ENCODE results near the gene BORCS8.

- no peak for TF ChIP-seq ZNF280D (CRISPR knock-in tag; IDR thresholded peaks at IDR 0.05)
- TF ChIP-seq ZSCAN9 (CRISPR knock-in tag; IDR thresholded peaks at IDR 0.05; ENCODE audit: borderline replicate concordance) = no peak
- no peak for TF ChIP-seq ZNF431 (CRISPR knock-in tag; IDR thresholded peaks at IDR 0.05; ENCODE audit: borderline replicate concordance, low read depth)
- TF ChIP-seq CTCF (CRISPR knock-in tag; IDR thresholded peaks at IDR 0.05) = no peak
- TF ChIP-seq RELA (CRISPR knock-in tag; IDR thresholded peaks at IDR 0.05) = no peak
- TF ChIP-seq ZNF572 (CRISPR knock-in tag; IDR thresholded peaks at IDR 0.05) = no peak
- TF ChIP-seq KDM1A (CRISPR knock-in tag; IDR thresholded peaks at IDR 0.05) = no peak
- TF ChIP-seq MEIS2 (CRISPR knock-in tag; IDR thresholded peaks at IDR 0.05) = no peak
These were observed 46.7 kb downstream of the BORCS8 start for GRCh38 chr19:19145281-19145680.
